ENCODE results near the gene C6orf163.
A peak's percentile ranks its signal among the peaks of the same experiment; 100 is the strongest.

The C6orf163 gene

DNA sequence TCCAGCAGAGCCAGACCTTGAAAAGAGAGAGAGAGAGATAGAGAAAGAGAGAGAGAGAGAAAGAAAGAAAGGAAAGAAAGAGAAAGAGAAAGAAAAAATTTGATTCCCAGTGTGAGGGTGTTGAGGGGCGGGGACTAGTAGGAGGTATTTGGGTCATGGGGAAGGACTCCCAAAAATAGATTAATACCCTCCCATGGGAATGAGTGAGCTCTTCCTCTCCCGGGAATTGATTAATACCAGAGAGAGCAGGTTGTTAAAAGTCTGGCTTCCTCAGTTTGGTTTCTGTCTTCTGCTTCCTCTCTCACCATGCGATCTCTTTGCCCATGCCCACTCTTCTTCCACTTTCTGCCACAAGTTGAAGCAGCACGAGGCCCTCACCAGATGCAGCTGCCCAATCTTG lies 34.3 kb downstream of the C6orf163 start:
- DNase-seq (ENCODE audit: extremely low spot score): peak; percentile 12

DNA sequence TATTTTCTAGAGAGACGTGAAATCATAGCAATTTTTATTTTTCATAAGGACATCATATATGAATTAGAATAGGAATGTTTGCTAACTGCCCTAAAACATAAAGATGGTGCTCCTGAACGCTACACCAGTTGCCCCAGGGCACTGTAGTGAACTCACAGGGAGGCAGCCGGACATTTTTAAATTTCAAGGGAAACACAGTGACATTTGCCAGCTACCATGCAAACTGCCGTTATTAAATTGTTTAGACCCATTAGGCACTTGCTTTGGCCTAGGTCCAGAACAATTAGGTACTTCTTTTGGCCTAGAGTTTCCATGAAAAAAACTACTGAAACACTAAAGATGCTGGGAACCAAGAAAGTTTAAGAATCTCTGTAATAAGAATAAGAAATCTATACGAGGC lies 38.2 kb downstream of the C6orf163 start:
- CTCF ChIA-PET: interaction anchor here (1.5 to 3.0 kb wide), 2 partner anchors 11 to 99 kb away, joined by 3 to 19 read pairs; no protein-coding TSS in a partner anchor
- POLR2A ChIA-PET: no interaction called here
- TF ChIP-seq, protein P1, sequence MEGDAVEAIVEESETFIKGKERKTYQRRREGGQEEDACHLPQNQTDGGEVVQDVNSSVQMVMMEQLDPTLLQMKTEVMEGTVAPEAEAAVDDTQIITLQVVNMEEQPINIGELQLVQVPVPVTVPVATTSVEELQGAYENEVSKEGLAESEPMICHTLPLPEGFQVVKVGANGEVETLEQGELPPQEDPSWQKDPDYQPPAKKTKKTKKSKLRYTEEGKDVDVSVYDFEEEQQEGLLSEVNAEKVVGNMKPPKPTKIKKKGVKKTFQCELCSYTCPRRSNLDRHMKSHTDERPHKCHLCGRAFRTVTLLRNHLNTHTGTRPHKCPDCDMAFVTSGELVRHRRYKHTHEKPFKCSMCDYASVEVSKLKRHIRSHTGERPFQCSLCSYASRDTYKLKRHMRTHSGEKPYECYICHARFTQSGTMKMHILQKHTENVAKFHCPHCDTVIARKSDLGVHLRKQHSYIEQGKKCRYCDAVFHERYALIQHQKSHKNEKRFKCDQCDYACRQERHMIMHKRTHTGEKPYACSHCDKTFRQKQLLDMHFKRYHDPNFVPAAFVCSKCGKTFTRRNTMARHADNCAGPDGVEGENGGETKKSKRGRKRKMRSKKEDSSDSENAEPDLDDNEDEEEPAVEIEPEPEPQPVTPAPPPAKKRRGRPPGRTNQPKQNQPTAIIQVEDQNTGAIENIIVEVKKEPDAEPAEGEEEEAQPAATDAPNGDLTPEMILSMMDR (IDR thresholded peaks at IDR 0.05; ENCODE audit: control extremely low read depth, extremely low read depth, low read depth, missing control alignments): no peak
- DNase-seq (ENCODE audit: extremely low spot score): no peak

More for the DNA sequence above, 34.3 kb downstream of the C6orf163 start:
- POLR2A ChIA-PET: no interaction called here
- CTCF ChIA-PET: interaction anchor here (1.3 to 2.2 kb wide), 4 partner anchors 9 to 300 kb away, joined by 4 to 9 read pairs (median 7); no protein-coding TSS in a partner anchor
- TF ChIP-seq, protein P1 (IDR thresholded peaks at IDR 0.05; ENCODE audit: control extremely low read depth, extremely low read depth, low read depth, missing control alignments): no peak

DNA sequence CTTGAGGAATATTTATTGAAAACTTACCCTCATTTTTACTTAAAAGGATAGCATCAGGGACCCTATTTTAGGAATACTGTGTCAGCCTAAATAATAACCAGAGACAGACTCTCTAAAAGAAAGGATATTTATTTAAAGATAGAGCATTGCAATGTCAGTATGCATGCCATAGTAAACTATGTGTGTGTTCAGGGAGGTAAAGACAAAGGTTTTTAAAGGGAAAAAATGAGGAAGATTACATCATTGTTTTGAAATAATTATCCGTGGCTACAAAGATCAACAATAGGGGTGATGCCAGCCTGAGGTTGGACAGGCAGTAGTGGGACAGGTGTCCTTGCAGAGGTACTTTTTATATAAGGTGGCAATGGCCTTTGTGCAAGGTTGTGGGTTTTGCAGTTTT lies 39.4 kb downstream of the C6orf163 start:
- TF ChIP-seq, protein P1 (IDR thresholded peaks at IDR 0.05; ENCODE audit: control extremely low read depth, extremely low read depth, low read depth, missing control alignments): no peak
- ChIA-PET CTCF (interaction anchor here (1.3 to 3.0 kb wide), 2 partner anchors 9 to 305 kb away, joined by 3 to 19 read pairs; no protein-coding TSS in a partner anchor), POLR2A (no interaction called here)
- DNase-seq (ENCODE audit: extremely low spot score): no peak

DNA sequence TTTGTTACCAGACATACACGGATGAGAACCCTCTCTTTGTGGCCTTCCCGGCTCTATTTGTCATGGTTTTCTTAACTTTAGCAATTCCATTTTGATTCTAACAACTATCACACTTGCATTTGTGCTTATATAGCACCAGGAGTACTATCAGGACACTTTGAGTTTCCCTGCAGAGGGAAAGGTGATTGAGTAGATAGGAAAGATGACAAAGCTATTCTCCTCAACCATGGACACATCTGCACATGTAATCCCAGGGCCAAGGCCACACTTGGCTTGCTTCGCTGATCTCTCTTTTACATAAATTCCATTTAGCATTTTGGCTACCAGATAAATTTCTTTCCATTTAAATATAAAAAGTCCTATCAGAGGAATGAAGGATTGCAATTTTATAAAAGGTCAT lies 39.8 kb downstream of the C6orf163 start:
- no peak for DNase-seq (ENCODE audit: extremely low spot score)
- ChIA-PET POLR2A (no interaction called here), CTCF (interaction anchor here (1.3 to 3.0 kb wide), 2 partner anchors 9 to 305 kb away, joined by 3 to 19 read pairs; no protein-coding TSS in a partner anchor)

DNA sequence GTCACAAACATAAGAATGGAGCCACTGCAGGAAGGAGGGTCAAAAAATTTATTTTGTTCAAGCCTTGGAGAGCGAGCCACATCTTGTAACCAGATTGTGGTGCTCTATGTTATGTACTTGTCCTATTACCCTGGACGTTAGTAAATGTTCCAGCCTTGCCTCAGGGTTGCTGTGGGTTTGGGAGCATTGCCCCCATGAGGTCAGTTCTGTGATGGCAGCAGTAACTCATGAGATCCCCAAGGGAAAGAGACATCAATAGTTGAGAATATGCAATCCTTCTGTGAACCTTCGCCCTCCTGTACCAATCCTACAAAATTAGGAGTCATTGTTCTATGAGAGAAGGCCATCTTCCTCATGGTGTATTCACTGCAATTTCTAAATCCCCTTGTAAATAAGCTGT lies 46.7 kb downstream of the C6orf163 start:
- peak; percentile 48 for DNase-seq (ENCODE audit: extremely low spot score)
- ChIA-PET CTCF (interaction anchor here (0.7 to 4.2 kb wide), 8 partner anchors 9 to 1480 kb away, joined by 3 to 26 read pairs (median 8); no protein-coding TSS in a partner anchor), POLR2A (no interaction called here)
- TF ChIP-seq, protein P1 (IDR thresholded peaks at IDR 0.05; ENCODE audit: control extremely low read depth, extremely low read depth, low read depth, missing control alignments): peak; percentile 73

More for the DNA sequence above, 39.8 kb downstream of the C6orf163 start:
- TF ChIP-seq, protein P1 (IDR thresholded peaks at IDR 0.05; ENCODE audit: control extremely low read depth, extremely low read depth, low read depth, missing control alignments): no peak

DNA sequence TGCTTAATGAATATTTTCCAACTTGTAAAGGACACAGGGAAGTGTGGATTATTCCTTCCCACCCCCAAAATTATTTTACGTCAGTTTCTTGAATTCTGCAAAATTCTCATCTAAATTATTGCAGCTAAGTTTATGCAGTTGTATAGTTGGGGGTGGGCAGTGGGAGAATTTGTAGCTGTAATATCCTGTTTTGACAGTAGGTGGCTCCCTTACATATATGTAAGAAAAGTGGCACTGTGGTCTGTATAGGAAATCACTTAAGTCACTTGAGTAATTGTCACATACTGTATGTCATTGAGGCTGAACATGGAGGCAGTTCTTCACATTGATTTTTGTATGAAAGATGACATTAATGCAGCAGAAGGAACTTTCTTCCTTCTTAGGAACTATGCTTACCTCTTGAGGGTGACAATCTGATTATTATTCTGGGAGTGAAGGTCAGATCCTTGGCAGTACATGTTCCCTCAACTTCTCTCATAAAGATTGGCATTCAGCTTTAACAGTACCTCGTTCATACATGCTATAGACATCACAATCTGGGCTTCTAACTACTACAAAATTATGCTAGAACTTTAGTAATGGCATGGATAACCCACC lies 48.5 kb downstream of the C6orf163 start:
- POLR2A ChIA-PET: no interaction called here
- peak; percentile 38 for DNase-seq (ENCODE audit: extremely low spot score)
- CTCF ChIA-PET: interaction anchor here (0.6 to 2.7 kb wide), 33 partner anchors 9 to 1517 kb away, joined by 3 to 53 read pairs (median 4); partner anchors contain the start of gene CFAP206
- TF ChIP-seq, protein P1 (IDR thresholded peaks at IDR 0.05; ENCODE audit: control extremely low read depth, extremely low read depth, low read depth, missing control alignments): peak; percentile 51

All from GM10248 (cell line).